Osteocyte (in vitro differentiated cells): ENCODE results near the gene CHRNE. TPM values are rescaled to one million over a fixed set of nuclear protein-coding genes. Genes with fewer than 3 reads are reported as not detected.

ENCODE experiments used
- DNase-seq: peaks from one replicate; pipeline ENCODE4 v3.0.0; 2021; ENCODE audit warnings: mixed read lengths; ENCODE audit not compliant: unreplicated experiment; ENCODE audit errors: extremely low spot score
- H3K27ac Mint-ChIP-seq: one replicate; pipeline ENCODE4 v1.8.0; 2021; ENCODE audit warnings: mild to moderate bottlenecking, mixed read lengths; ENCODE audit not compliant: unreplicated experiment
- H3K27me3 Mint-ChIP-seq: one replicate; pipeline ENCODE4 v1.8.0; 2021; ENCODE audit warnings: mixed read lengths; ENCODE audit not compliant: unreplicated experiment
- H3K36me3 Mint-ChIP-seq: one replicate; pipeline ENCODE4 v1.8.0; 2021; ENCODE audit warnings: mixed read lengths; ENCODE audit not compliant: unreplicated experiment
- H3K4me1 Mint-ChIP-seq: one replicate; pipeline ENCODE4 v1.8.0; 2021; ENCODE audit warnings: mixed read lengths; ENCODE audit not compliant: unreplicated experiment
- H3K4me3 Mint-ChIP-seq: one replicate; pipeline ENCODE4 v1.8.0; 2021; ENCODE audit warnings: mild to moderate bottlenecking, moderate library complexity, mixed read lengths; ENCODE audit not compliant: unreplicated experiment
- H3K9me3 Mint-ChIP-seq: one replicate; pipeline ENCODE4 v1.8.0; 2021; ENCODE audit warnings: mixed read lengths; ENCODE audit not compliant: unreplicated experiment
- CTCF ChIP-seq: fragments of 200-600 bp; sonication (generic); IDR thresholded peaks from 2 replicates; pipeline ENCODE4 v1.5.0; 2021; ENCODE audit warnings: antibody characterized with exemption, mild to moderate bottlenecking, moderate library complexity
- total RNA-seq: library from RNA; stranded (reverse); gene quantifications from 2 replicates; pipeline ENCODE4 v1.2.1, GENCODE V29; 2021

Gene CHRNE
- total RNA-seq, 1 donor from 2014 or later, result 0.27 TPM

GRCh38 chr17:4947010-4947410 lies 44.1 kb upstream of the CHRNE start:
- TF ChIP-seq CTCF, result no peak
- H3K4me1 Mint-ChIP-seq, result peaks cover 48% of the 10 kb centered on the region
- DNase-seq, result no peak

GRCh38 chr17:4946312-4946976 lies 43.5 kb upstream of the CHRNE start:
- DNase-seq, result no peak
- no peaks in the 10 kb centered on the region for H3K9me3 Mint-ChIP-seq
- H3K27me3 Mint-ChIP-seq, result no peaks in the 10 kb centered on the region
- peaks cover 54% of the 10 kb centered on the region for H3K4me1 Mint-ChIP-seq
- peak overlapping the region; percentile 92 for H3K4me3 Mint-ChIP-seq
- peak overlapping the region; percentile 73 for H3K27ac Mint-ChIP-seq
- no peak for TF ChIP-seq CTCF
- H3K36me3 Mint-ChIP-seq, result peaks cover 21% of the 10 kb centered on the region

More at GRCh38 chr17:4947010-4947410, 44.1 kb upstream of the CHRNE start:
- Mint-ChIP-seq H3K27me3 (no peaks in the 10 kb centered on the region), H3K4me3 (peak overlapping the region; percentile 92), H3K27ac (peak overlapping the region; percentile 73), H3K9me3 (no peaks in the 10 kb centered on the region), H3K36me3 (peaks cover 17% of the 10 kb centered on the region)

GRCh38 chr17:4945944-4946280 lies 43.0 kb upstream of the CHRNE start:
- Mint-ChIP-seq H3K36me3 (peaks cover 21% of the 10 kb centered on the region), H3K9me3 (no peaks in the 10 kb centered on the region), H3K27me3 (no peaks in the 10 kb centered on the region), H3K4me1 (peaks cover 55% of the 10 kb centered on the region), H3K27ac (peak overlapping the region; percentile 88), H3K4me3 (peak overlapping the region; percentile 92)
- TF ChIP-seq CTCF, result no peak
- no peak for DNase-seq

GRCh38 chr17:4945176-4945943 lies 42.5 kb upstream of the CHRNE start:
- no peak for TF ChIP-seq CTCF
- Mint-ChIP-seq H3K9me3 (no peaks in the 10 kb centered on the region), H3K4me3 (peak overlapping the region; percentile 62), H3K36me3 (peaks cover 21% of the 10 kb centered on the region), H3K4me1 (peaks cover 51% of the 10 kb centered on the region), H3K27me3 (no peaks in the 10 kb centered on the region), H3K27ac (peak overlapping the region; percentile 88)
- no peak for DNase-seq

GRCh38 chr17:4944554-4945175 lies 41.8 kb upstream of the CHRNE start:
- no peak for TF ChIP-seq CTCF
- no peak for DNase-seq
- Mint-ChIP-seq H3K4me1 (peaks cover 51% of the 10 kb centered on the region), H3K27me3 (no peaks in the 10 kb centered on the region), H3K4me3 (peak overlapping the region; percentile 62), H3K9me3 (no peaks in the 10 kb centered on the region), H3K27ac (peak overlapping the region; percentile 88), H3K36me3 (peaks cover 21% of the 10 kb centered on the region)
